NCI-H69 (cell line): ENCODE results near the gene TMEM234.

Source experiments
- DNase-seq: peaks from one replicate; lab custom pipeline; 2025; lab: John Stamatoyannopoulos, UW

TMEM234 gene

DNA sequence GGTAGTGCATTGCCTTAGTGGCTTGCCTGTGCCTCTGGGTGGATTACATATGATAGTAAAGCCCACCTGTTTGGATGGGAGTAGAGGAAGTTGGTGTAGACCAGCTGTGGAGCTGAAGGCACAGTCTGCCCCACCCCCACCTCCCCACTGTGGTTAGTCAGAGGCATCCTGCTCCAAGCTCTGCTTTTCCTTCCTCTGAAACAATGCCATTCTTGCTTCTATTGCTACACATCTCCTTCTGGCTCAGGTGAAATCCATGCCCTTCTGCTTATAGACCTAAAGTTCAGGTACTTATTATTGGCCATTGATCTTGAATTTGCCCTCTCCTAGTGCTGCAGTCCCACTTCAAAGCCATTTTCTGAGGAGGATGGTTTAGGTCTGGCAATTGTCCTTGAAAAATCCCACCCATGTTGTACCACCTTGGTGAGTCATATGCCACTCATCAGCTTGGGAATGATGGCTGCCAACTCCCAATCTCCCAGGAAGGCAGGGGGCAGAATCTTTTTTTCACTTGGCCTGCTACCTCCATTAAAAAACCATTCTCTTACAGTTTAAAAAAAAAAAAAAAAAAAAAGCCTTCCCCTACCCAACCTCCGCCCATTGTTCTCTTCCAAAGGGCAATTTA is 49.4 kb downstream of the TMEM234 start:
- no peak for DNase-seq

- DNase-seq = no peak
Measured at GRCh38 chr1:32170991-32171390, 51.2 kb downstream of the TMEM234 start.
